ENCODE data around the gene RNU6-1. TPM values are rescaled to one million over a fixed set of nuclear protein-coding genes. Genes with fewer than 3 reads are reported as not detected.

RNU6-1 gene
- total RNA-seq, 1 experiment from 2014 or later: not detected

- Mint-ChIP-seq H3K4me1 (peaks cover 51% of the 10 kb centered on the region), H3K27me3 (ENCODE audit: low read depth) (peaks cover 98% of the 10 kb centered on the region), H3K9me3 (no peaks in the 10 kb centered on the region), H3K36me3 (no peaks in the 10 kb centered on the region), H3K4me3 (peak overlapping the region; percentile 73), H3K27ac (no peak overlapping the region)
- POLR2A ChIA-PET: no interaction called here
- CTCF ChIA-PET: interaction anchor here (0.8 to 2.4 kb wide), 10 partner anchors 9 to 398 kb away, joined by 3 to 31 read pairs (median 6); partner anchors contain the start of gene SKOR1
- TF ChIP-seq, protein P1, sequence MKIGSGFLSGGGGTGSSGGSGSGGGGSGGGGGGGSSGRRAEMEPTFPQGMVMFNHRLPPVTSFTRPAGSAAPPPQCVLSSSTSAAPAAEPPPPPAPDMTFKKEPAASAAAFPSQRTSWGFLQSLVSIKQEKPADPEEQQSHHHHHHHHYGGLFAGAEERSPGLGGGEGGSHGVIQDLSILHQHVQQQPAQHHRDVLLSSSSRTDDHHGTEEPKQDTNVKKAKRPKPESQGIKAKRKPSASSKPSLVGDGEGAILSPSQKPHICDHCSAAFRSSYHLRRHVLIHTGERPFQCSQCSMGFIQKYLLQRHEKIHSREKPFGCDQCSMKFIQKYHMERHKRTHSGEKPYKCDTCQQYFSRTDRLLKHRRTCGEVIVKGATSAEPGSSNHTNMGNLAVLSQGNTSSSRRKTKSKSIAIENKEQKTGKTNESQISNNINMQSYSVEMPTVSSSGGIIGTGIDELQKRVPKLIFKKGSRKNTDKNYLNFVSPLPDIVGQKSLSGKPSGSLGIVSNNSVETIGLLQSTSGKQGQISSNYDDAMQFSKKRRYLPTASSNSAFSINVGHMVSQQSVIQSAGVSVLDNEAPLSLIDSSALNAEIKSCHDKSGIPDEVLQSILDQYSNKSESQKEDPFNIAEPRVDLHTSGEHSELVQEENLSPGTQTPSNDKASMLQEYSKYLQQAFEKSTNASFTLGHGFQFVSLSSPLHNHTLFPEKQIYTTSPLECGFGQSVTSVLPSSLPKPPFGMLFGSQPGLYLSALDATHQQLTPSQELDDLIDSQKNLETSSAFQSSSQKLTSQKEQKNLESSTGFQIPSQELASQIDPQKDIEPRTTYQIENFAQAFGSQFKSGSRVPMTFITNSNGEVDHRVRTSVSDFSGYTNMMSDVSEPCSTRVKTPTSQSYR (CRISPR knock-in tag; IDR thresholded peaks at IDR 0.05): no peak
- TF ChIP-seq NR3C1 (CRISPR knock-in tag; conservative IDR thresholded peaks at IDR 0.05; ENCODE audit: low read depth) (no peak), E2F1 (CRISPR knock-in tag; IDR thresholded peaks at IDR 0.05) (no peak), E2F5 (CRISPR knock-in tag; IDR thresholded peaks at IDR 0.05) (peak; percentile 50; the same call in 1 of the 2 replicates)
- TF ChIP-seq, protein P2, sequence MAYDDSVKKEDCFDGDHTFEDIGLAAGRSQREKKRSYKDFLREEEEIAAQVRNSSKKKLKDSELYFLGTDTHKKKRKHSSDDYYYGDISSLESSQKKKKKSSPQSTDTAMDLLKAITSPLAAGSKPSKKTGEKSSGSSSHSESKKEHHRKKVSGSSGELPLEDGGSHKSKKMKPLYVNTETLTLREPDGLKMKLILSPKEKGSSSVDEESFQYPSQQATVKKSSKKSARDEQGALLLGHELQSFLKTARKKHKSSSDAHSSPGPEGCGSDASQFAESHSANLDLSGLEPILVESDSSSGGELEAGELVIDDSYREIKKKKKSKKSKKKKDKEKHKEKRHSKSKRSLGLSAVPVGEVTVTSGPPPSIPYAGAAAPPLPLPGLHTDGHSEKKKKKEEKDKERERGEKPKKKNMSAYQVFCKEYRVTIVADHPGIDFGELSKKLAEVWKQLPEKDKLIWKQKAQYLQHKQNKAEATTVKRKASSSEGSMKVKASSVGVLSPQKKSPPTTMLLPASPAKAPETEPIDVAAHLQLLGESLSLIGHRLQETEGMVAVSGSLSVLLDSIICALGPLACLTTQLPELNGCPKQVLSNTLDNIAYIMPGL (CRISPR knock-in tag; IDR thresholded peaks at IDR 0.05): peak; percentile 58; the same call in 1 of the 2 replicates
- ATAC-seq (peak; percentile 8), DNase-seq (ENCODE audit: low spot score) (peak; percentile 56)
Observed at GRCh38 chr15:67834581-67835296, 5.1 kb downstream of the RNU6-1 start.

DNA sequence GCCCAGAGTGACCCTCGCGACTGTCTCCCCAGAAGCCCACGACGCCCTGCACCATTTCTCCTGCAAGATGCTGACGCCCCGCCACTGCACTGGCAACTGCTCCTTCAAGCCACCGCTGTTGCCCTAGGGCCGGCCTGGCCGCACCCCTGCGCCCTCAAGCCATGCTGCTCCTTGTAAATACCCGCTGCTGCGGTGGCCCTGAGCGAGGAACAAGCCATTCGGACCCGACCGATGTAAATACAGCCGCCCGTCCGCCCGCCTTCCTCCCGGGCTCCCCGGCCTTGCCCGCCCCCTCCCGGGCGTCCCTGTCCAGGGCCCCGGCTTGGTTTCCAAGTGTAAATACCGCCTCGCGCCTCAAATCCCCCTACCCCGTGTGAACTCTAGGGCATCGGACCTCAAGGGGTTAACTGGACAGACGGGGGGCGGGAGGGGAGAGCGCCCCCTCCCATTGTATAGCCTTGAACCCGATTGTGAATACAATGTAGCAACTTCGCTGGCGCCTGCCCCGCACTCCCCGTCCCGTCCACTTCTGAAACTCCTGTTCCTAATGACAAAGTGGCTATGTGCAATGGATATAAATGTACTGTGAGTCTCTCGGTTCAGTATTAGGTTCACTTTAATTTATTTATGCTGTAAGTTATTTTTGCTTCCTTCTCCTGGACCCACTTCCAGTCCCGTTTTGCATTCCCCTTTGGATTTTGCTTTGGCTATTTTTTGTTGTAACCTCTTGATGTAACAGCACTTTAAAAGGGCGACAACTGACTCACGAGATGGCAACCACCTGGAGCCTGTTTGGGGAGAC is 5.9 kb downstream of the RNU6-1 start:
- peak; percentile 33 for ATAC-seq
- peak; percentile 63; the same call in 1 of the 2 replicates for TF ChIP-seq FOXK1 (CRISPR knock-in tag; IDR thresholded peaks at IDR 0.05)
- TF ChIP-seq, protein P3, sequence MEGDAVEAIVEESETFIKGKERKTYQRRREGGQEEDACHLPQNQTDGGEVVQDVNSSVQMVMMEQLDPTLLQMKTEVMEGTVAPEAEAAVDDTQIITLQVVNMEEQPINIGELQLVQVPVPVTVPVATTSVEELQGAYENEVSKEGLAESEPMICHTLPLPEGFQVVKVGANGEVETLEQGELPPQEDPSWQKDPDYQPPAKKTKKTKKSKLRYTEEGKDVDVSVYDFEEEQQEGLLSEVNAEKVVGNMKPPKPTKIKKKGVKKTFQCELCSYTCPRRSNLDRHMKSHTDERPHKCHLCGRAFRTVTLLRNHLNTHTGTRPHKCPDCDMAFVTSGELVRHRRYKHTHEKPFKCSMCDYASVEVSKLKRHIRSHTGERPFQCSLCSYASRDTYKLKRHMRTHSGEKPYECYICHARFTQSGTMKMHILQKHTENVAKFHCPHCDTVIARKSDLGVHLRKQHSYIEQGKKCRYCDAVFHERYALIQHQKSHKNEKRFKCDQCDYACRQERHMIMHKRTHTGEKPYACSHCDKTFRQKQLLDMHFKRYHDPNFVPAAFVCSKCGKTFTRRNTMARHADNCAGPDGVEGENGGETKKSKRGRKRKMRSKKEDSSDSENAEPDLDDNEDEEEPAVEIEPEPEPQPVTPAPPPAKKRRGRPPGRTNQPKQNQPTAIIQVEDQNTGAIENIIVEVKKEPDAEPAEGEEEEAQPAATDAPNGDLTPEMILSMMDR (IDR thresholded peaks at IDR 0.05): peak; percentile 30
- TF ChIP-seq ATF1 (CRISPR knock-in tag; IDR thresholded peaks at IDR 0.05): no peak
- TF ChIP-seq, protein P4, sequence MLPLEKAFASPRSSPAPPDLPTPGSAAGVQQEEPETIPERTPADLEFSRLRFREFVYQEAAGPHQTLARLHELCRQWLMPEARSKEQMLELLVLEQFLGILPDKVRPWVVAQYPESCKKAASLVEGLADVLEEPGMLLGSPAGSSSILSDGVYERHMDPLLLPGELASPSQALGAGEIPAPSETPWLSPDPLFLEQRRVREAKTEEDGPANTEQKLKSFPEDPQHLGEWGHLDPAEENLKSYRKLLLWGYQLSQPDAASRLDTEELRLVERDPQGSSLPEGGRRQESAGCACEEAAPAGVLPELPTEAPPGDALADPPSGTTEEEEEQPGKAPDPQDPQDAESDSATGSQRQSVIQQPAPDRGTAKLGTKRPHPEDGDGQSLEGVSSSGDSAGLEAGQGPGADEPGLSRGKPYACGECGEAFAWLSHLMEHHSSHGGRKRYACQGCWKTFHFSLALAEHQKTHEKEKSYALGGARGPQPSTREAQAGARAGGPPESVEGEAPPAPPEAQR (CRISPR knock-in tag; IDR thresholded peaks at IDR 0.05): no peak
- peaks cover 53% of the 10 kb centered on the region for H3K4me1 Mint-ChIP-seq
- H3K27ac Mint-ChIP-seq: no peak overlapping the region
- peaks cover 100% of the 10 kb centered on the region for H3K27me3 Mint-ChIP-seq (ENCODE audit: low read depth)
- ChIA-PET POLR2A (no interaction called here), CTCF (interaction anchor here (0.9 to 2.7 kb wide), 5 partner anchors 9 to 377 kb away, joined by 3 to 31 read pairs (median 16); partner anchors contain the start of gene SKOR1)
- no peaks in the 10 kb centered on the region for H3K36me3 Mint-ChIP-seq
- H3K9me3 Mint-ChIP-seq: no peaks in the 10 kb centered on the region
- DNase-seq (ENCODE audit: low spot score): peak; percentile 84
- peak overlapping the region; percentile 73 for H3K4me3 Mint-ChIP-seq
